Panc1 (cell line): ENCODE measurements around the gene LYZL2. TPM values are rescaled to one million over a fixed set of nuclear protein-coding genes. Genes with fewer than 3 reads are reported as not detected.
"Not testable (repeated sequence)": the region's sequence is repeated elsewhere in the genome, so short reads cannot be mapped to it uniquely, and the experiment has no call there.

ENCODE experiments used
- ATAC-seq: fragments of 200-7000 bp; cut with Tn5 transposase; 2 replicates; pipeline ENCODE4 v1.9.1; 2020; ENCODE audit warnings: mild to moderate bottlenecking, moderate library complexity
- Bru-seq: library from RNA; stranded (reverse); fragments of 400-500 nt; gene quantifications from one replicate; lab custom pipeline; 2021; lab: Mats Ljungman, UMichigan
- BruChase-seq, 2 experiments: library from RNA; stranded (reverse); fragments of 400-500 nt; gene quantifications; one replicate each; lab custom pipeline; 2021; lab: Mats Ljungman, UMichigan
- BruUV-seq: library from RNA; stranded (reverse); fragments of 400-500 nt; replicated peaks from 2 replicates; lab custom pipeline; 2021; lab: Mats Ljungman, UMichigan
- CTCF ChIA-PET: fragments of 300-600 bp; sonication (Branson Sonifier 250); formaldehyde crosslinking; loops from one replicate; lab custom pipeline; 2022; ENCODE audit warnings: antibody characterized with exemption; lab: Charles Lee
- POLR2A ChIA-PET: fragments of 300-600 bp; sonication (Branson Sonifier 250); formaldehyde crosslinking; loops from one replicate; lab custom pipeline; 2022; ENCODE audit warnings: antibody characterized with exemption; lab: Charles Lee
- DNase-seq: peaks from one replicate; pipeline ENCODE4 v3.0.0-alpha.2; 2010; ENCODE audit warnings: low read depth, low spot score
- H3K27ac ChIP-seq: 2 replicates; pipeline ENCODE4 v1.5.1; 2011; ENCODE audit warnings: mild to moderate bottlenecking, low read length, inconsistent platforms
- H3K27me3 ChIP-seq: fragments of 200-500 bp; sonication (Bioruptor generic); 2 replicates; pipeline ENCODE4 v1.6.0; 2014; ENCODE audit warnings: low read length, inconsistent platforms; ENCODE audit not compliant: control insufficient read depth, insufficient read depth
- H3K36me3 ChIP-seq: fragments of 200-500 bp; sonication (Bioruptor generic); 2 replicates; pipeline ENCODE4 v1.5.1; 2014; ENCODE audit warnings: inconsistent platforms, mild to moderate bottlenecking, low read length, moderate library complexity; ENCODE audit not compliant: control insufficient read depth, insufficient read depth
- H3K4me1 ChIP-seq: 2 replicates; pipeline ENCODE4 v1.5.1; 2011; ENCODE audit warnings: inconsistent platforms, mild to moderate bottlenecking, low read length, moderate library complexity; ENCODE audit not compliant: control insufficient read depth, insufficient read depth
- H3K4me3 ChIP-seq, 2 experiments: 2 replicates each; pipeline ENCODE4 v1.5.1; 2011 to 2012; ENCODE audit warnings: low read depth in 2 of 2, low read length in 2 of 2, mild to moderate bottlenecking in 2 of 2, inconsistent platforms in 1 of 2, moderate library complexity in 1 of 2
- H3K9me3 ChIP-seq: fragments of 200-500 bp; sonication (Bioruptor generic); 2 replicates; pipeline ENCODE4 v1.5.1; 2014; ENCODE audit warnings: low read depth, mild to moderate bottlenecking, inconsistent platforms, low read length, moderate library complexity; ENCODE audit not compliant: control insufficient read depth, insufficient read depth
- POLR2AphosphoS5 ChIP-seq: IDR thresholded peaks from 2 replicates; pipeline ENCODE4 v1.6.1; 2012; ENCODE audit warnings: mild to moderate bottlenecking, low read depth, low read length, moderate library complexity
- REST ChIP-seq, 2 experiments: IDR thresholded peaks; 2 replicates each; pipeline ENCODE4 v1.6.1; 2011 to 2012; ENCODE audit warnings: low read depth in 2 of 2, control low read depth in 1 of 2, low read length in 1 of 2, mild to moderate bottlenecking in 1 of 2, moderate library complexity in 1 of 2; ENCODE audit not compliant: insufficient read depth in 1 of 2
- TCF7L2 ChIP-seq: IDR thresholded peaks from 2 replicates; pipeline ENCODE4 v1.6.1; 2011; ENCODE audit warnings: mild to moderate bottlenecking, low read depth, low read length, inconsistent platforms
- in situ Hi-C: cut with HindIII; loops from 2 replicates; pipeline ENCODE4 v1.10.0; 2016; ENCODE audit warnings: low sequenced_read_pairs, low pct_unique_long_range_greater_than_20kb
- intact Hi-C: fragments of 100-400 bp; cut with micrococcal nuclease; formaldehyde crosslinking; loops from one replicate; pipeline ENCODE4 v1.10.0; 2022; ENCODE audit not compliant: unreplicated experiment
- long read RNA-seq: library from polyadenylated mRNA; unstranded; transcript quantifications from one replicate; pipeline ENCODE4 v2.0.0, GENCODE V29; 2021; ENCODE audit not compliant: unreplicated experiment
- polyA plus RNA-seq: library from polyadenylated mRNA; unstranded; fragments of >200 nt; gene quantifications from one replicate; pipeline ENCODE4 v1.2.1, GENCODE V29; 2012; ENCODE audit warnings: missing spikeins; ENCODE audit not compliant: insufficient read length
- total RNA-seq: library from RNA; stranded (reverse); gene quantifications from one replicate; pipeline ENCODE4 v1.2.1, GENCODE V29; 2021; ENCODE audit not compliant: unreplicated experiment
- TF ChIP-seq, protein P1 (sequence below): fragments of 450-650 bp; IDR thresholded peaks from 2 replicates; pipeline ENCODE4 v1.5.1; 2017; ENCODE audit warnings: mild to moderate bottlenecking

LYZL2 gene
- not detected for total RNA-seq
- not detected for polyA plus RNA-seq
- not detected for Bru-seq, nascent RNA
- BruChase-seq, experiment 1, labeled RNA remaining after a 2-hour chase, result percentile 5 among the genes with signal in this experiment
- not detected for BruChase-seq, experiment 2, labeled RNA remaining after a 6-hour chase
- long read RNA-seq, result 0 reads

DNA sequence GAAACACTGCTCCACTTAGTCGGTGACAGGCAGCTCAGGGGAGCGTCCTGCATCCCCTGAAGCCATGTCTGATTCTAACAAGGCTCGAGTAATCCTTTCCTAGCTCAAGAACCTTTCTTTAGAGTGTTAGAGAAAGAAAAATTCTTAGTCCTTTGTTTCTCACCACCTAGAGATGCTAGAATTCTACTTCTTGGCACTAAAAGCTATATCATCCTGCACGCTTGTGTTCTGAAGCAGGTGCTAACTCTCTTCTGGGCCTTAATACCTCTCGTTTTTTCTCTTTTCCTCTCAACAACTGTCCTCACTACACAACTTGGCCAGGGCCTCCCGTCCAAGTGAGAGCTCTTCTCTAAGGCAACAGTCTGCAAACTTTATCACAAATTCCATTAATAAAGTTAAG lies at the start of gene LYZL2:
LYZL2 (minus strand) TSS at position 101 of the 400 bp plus-strand sequence. CDS start 2,838 bp downstream, outside the sequence.
- Histone ChIP-seq H3K27me3 (no peaks in the 10 kb centered on the region), H3K27ac (no peak within 1 kb of the TSS), H3K9me3 (no peaks in the 10 kb centered on the region), H3K4me1 (no peaks in the 10 kb centered on the region), H3K4me3 (no peak within 1 kb of the TSS), H3K36me3 (no peaks in the 10 kb centered on the region)
- BruUV-seq, result no TSS peak
- TF ChIP-seq REST (IDR thresholded peaks at IDR 0.05; ENCODE audit: insufficient read depth in 1 of 2, low read depth in 2 of 2, low read length in 1 of 2) (no peak), POLR2AphosphoS5 (no peak), TCF7L2 (no peak)
- TF ChIP-seq, protein P1, sequence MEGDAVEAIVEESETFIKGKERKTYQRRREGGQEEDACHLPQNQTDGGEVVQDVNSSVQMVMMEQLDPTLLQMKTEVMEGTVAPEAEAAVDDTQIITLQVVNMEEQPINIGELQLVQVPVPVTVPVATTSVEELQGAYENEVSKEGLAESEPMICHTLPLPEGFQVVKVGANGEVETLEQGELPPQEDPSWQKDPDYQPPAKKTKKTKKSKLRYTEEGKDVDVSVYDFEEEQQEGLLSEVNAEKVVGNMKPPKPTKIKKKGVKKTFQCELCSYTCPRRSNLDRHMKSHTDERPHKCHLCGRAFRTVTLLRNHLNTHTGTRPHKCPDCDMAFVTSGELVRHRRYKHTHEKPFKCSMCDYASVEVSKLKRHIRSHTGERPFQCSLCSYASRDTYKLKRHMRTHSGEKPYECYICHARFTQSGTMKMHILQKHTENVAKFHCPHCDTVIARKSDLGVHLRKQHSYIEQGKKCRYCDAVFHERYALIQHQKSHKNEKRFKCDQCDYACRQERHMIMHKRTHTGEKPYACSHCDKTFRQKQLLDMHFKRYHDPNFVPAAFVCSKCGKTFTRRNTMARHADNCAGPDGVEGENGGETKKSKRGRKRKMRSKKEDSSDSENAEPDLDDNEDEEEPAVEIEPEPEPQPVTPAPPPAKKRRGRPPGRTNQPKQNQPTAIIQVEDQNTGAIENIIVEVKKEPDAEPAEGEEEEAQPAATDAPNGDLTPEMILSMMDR, result no peak
- ChIA-PET CTCF (no interaction called here), POLR2A (no interaction called here)
- intact Hi-C loops, result no loop called here
- no peak for DNase-seq
- in situ Hi-C loops, result no loop called here
- ATAC-seq, result no peak

DNA sequence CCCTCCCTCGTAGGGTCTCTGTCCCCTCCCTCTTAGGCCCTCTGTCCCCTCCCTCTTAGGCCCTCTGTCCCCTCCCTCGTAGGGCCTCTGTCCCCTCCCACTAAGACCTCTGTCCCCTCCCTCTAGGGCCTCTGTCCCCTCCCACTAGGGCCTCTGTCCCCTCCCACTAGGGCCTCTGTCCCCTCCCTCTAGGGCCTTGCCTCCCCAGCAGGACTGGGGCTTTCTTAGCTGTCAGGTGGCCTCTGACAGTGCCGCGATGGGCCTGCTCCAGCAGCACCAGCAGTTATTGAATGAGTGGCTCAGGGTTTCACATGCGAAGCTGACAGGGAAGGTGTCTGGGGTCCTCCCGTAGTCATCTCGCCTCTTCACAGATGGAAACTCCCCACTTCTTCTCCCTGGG lies 48.1 kb upstream of the LYZL2 start:
- H3K4me1 ChIP-seq, CTCF ChIA-PET, in situ Hi-C loops, intact Hi-C loops, ATAC-seq, DNase-seq, H3K36me3 ChIP-seq, H3K27me3 ChIP-seq, H3K4me3 ChIP-seq, POLR2A ChIA-PET, BruUV-seq, H3K27ac ChIP-seq, H3K9me3 ChIP-seq: not testable (repeated sequence)

DNA sequence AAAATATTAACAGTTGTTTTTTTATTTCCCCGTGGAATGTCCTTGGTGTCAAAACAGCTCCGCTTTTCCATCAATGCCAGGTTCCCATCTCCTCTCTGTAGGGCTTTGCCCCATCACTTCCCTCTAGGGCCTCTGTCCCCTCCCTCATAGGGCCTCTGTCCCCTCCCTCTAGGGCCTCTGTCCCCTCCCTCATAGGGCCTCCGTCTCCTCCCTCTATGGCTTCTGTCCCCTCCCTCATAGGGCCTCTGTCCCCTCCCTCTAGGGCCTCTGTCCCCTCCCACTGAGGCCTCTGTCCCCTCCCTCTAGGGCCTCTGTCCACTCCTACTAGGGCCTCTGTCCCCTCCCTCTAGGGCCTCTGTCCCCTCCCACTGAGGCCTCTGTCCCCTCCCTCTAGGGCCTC lies 47.6 kb upstream of the LYZL2 start:
- BruUV-seq, POLR2A ChIA-PET, H3K4me3 ChIP-seq, DNase-seq, CTCF ChIA-PET, H3K27me3 ChIP-seq, intact Hi-C loops, ATAC-seq, H3K36me3 ChIP-seq, H3K27ac ChIP-seq, in situ Hi-C loops, H3K4me1 ChIP-seq, H3K9me3 ChIP-seq: not testable (repeated sequence)
